K562 (cell line): Measurements from ENCODE around the gene CYBB.

Source experiments
- CBX3 ChIP-seq, 2 experiments: IDR thresholded peaks; 1 replicate in 1 of 2; 2 replicates in 1 of 2; pipeline ENCODE4 v1.6.1; 2012; ENCODE audit warnings: inconsistent platforms in 2 of 2, low read length in 2 of 2, borderline replicate concordance in 1 of 2, control low read depth in 1 of 2
- EP300 ChIP-seq: IDR thresholded peaks from 2 replicates; pipeline ENCODE4 v1.6.1; 2012; ENCODE audit warnings: low read length, improper control_type of control experiment
- NR2C2 ChIP-seq, 2 experiments: fragments of 200-800 bp in 1 of 2; sonication (Bioruptor generic) in 1 of 2; sonication (generic) in 1 of 2; formaldehyde crosslinking in 1 of 2; IDR thresholded peaks; 2 replicates each; pipeline versions ENCODE4 v1.6.1 to v1.8.0; 2016 to 2022; ENCODE audit warnings: mild to moderate bottlenecking in 1 of 2, missing compliant biosample characterization in 1 of 2, missing genetic modification characterization in 1 of 2, missing genetic modification reagents in 1 of 2
- POLR2A ChIP-seq: fragments of 450-650 bp; conservative IDR thresholded peaks from 2 replicates; pipeline ENCODE4 v1.6.1; 2016
- RAD21 ChIP-seq, 2 experiments: fragments of 250-450 bp in 1 of 2; fragments of 450-650 bp in 1 of 2; sonication (Bioruptor Pico) in 1 of 2; formaldehyde crosslinking in 1 of 2; IDR thresholded peaks in 1 of 2; conservative IDR thresholded peaks in 1 of 2; 2 replicates each; pipeline versions ENCODE4 v1.4.0 to v1.8.0; 2020 to 2022; ENCODE audit warnings: mild to moderate bottlenecking in 2 of 2, moderate library complexity in 1 of 2
- TEAD4 ChIP-seq, 2 experiments: sonication (generic) in 1 of 2; formaldehyde crosslinking in 1 of 2; IDR thresholded peaks; 2 replicates each; pipeline versions ENCODE4 v1.6.1 to v1.8.0; 2012 to 2022; ENCODE audit warnings: borderline replicate concordance in 1 of 2, inconsistent platforms in 1 of 2, low read length in 1 of 2, mild to moderate bottlenecking in 1 of 2, missing genetic modification reagents in 1 of 2
- WHSC1 ChIP-seq: IDR thresholded peaks from one replicate; pipeline ENCODE4 v1.6.1; 2012; ENCODE audit warnings: low read length, control low read depth, inconsistent platforms
- TF ChIP-seq, protein P1 (sequence below), 3 experiments: IDR thresholded peaks in 2 of 3; conservative IDR thresholded peaks in 1 of 3; 2 replicates each; pipeline ENCODE4 v1.5.1; 2011 to 2012; ENCODE audit warnings: low read length in 3 of 3, mild to moderate bottlenecking in 3 of 3, control low read depth in 2 of 3, improper control_type of control experiment in 1 of 3, inconsistent platforms in 1 of 3, low read depth in 1 of 3, mixed read lengths in 1 of 3, moderate library complexity in 1 of 3; ENCODE audit not compliant: insufficient read depth in 2 of 3
- TF ChIP-seq, protein P2 (sequence below), 2 experiments: fragments of 450-650 bp in 1 of 2; sonication (generic) in 1 of 2; formaldehyde crosslinking in 1 of 2; IDR thresholded peaks in 1 of 2; conservative IDR thresholded peaks in 1 of 2; 2 replicates each; pipeline versions ENCODE4 v1.6.1 to v1.8.1; 2016 to 2023; ENCODE audit warnings: mild to moderate bottlenecking in 2 of 2, moderate library complexity in 2 of 2, inconsistent platforms in 1 of 2, missing genetic modification reagents in 1 of 2
- TF ChIP-seq, protein P3 (sequence below), 2 experiments: fragments of 450-650 bp; formaldehyde crosslinking in 1 of 2; IDR thresholded peaks; 2 replicates each; pipeline versions ENCODE4 v1.4.0 to v1.6.1; 2014 to 2020; ENCODE audit warnings: mild to moderate bottlenecking in 2 of 2, borderline replicate concordance in 1 of 2, low read depth in 1 of 2

- TF ChIP-seq TEAD4 (IDR thresholded peaks at IDR 0.05; ENCODE audit: low read length): no peak
- TF ChIP-seq TEAD4 (CRISPR knock-in tag; IDR thresholded peaks at IDR 0.05; ENCODE audit: borderline replicate concordance): no peak
- TF ChIP-seq, protein P1, sequence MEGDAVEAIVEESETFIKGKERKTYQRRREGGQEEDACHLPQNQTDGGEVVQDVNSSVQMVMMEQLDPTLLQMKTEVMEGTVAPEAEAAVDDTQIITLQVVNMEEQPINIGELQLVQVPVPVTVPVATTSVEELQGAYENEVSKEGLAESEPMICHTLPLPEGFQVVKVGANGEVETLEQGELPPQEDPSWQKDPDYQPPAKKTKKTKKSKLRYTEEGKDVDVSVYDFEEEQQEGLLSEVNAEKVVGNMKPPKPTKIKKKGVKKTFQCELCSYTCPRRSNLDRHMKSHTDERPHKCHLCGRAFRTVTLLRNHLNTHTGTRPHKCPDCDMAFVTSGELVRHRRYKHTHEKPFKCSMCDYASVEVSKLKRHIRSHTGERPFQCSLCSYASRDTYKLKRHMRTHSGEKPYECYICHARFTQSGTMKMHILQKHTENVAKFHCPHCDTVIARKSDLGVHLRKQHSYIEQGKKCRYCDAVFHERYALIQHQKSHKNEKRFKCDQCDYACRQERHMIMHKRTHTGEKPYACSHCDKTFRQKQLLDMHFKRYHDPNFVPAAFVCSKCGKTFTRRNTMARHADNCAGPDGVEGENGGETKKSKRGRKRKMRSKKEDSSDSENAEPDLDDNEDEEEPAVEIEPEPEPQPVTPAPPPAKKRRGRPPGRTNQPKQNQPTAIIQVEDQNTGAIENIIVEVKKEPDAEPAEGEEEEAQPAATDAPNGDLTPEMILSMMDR (IDR thresholded peaks at IDR 0.05 in 2 of 3, conservative IDR thresholded peaks at IDR 0.05 in 1 of 3; ENCODE audit: insufficient read depth in 2 of 3, low read depth in 1 of 3, low read length in 3 of 3): no peak
- TF ChIP-seq WHSC1: no peak
- no peak for TF ChIP-seq POLR2A
- no peak for TF ChIP-seq EP300
- no peak for TF ChIP-seq NR2C2 (CRISPR knock-in tag; IDR thresholded peaks at IDR 0.05)
- no peak for TF ChIP-seq NR2C2 (tag; IDR thresholded peaks at IDR 0.05)
- no peak for TF ChIP-seq RAD21 (CRISPR knock-in tag; conservative IDR thresholded peaks at IDR 0.05 in 1 of 2, IDR thresholded peaks at IDR 0.05 in 1 of 2)
- no peak for TF ChIP-seq CBX3 (IDR thresholded peaks at IDR 0.05; ENCODE audit: borderline replicate concordance in 1 of 2, low read length in 2 of 2)
- TF ChIP-seq, protein P2, sequence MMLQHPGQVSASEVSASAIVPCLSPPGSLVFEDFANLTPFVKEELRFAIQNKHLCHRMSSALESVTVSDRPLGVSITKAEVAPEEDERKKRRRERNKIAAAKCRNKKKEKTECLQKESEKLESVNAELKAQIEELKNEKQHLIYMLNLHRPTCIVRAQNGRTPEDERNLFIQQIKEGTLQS (IDR thresholded peaks at IDR 0.05): no peak
- TF ChIP-seq, protein P2 (CRISPR knock-in tag; conservative IDR thresholded peaks at IDR 0.05): no peak
- TF ChIP-seq, protein P3, sequence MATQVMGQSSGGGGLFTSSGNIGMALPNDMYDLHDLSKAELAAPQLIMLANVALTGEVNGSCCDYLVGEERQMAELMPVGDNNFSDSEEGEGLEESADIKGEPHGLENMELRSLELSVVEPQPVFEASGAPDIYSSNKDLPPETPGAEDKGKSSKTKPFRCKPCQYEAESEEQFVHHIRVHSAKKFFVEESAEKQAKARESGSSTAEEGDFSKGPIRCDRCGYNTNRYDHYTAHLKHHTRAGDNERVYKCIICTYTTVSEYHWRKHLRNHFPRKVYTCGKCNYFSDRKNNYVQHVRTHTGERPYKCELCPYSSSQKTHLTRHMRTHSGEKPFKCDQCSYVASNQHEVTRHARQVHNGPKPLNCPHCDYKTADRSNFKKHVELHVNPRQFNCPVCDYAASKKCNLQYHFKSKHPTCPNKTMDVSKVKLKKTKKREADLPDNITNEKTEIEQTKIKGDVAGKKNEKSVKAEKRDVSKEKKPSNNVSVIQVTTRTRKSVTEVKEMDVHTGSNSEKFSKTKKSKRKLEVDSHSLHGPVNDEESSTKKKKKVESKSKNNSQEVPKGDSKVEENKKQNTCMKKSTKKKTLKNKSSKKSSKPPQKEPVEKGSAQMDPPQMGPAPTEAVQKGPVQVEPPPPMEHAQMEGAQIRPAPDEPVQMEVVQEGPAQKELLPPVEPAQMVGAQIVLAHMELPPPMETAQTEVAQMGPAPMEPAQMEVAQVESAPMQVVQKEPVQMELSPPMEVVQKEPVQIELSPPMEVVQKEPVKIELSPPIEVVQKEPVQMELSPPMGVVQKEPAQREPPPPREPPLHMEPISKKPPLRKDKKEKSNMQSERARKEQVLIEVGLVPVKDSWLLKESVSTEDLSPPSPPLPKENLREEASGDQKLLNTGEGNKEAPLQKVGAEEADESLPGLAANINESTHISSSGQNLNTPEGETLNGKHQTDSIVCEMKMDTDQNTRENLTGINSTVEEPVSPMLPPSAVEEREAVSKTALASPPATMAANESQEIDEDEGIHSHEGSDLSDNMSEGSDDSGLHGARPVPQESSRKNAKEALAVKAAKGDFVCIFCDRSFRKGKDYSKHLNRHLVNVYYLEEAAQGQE (IDR thresholded peaks at IDR 0.05; ENCODE audit: borderline replicate concordance): no peak
- TF ChIP-seq, protein P3 (CRISPR knock-in tag; IDR thresholded peaks at IDR 0.05; ENCODE audit: low read depth): no peak
Observed at GRCh38 chrX:37752281-37752680, 27.6 kb upstream of the CYBB start.
